HEK293 (cell line): ENCODE data around the gene GRIK4.
A peak's percentile ranks its signal among the peaks of the same experiment; 100 is the strongest.
"Not testable (repeated sequence)": the region's sequence is repeated elsewhere in the genome, so short reads cannot be mapped to it uniquely, and the experiment has no call there.

Source experiments
- CTCF ChIA-PET: fragments of 350-600 bp; formaldehyde crosslinking; extraction: SDS; loops from one replicate; lab custom pipeline; 2021; ENCODE audit warnings: antibody characterized with exemption; lab: Yijun Ruan, JAX
- POLR2A ChIA-PET: fragments of 300-600 bp; formaldehyde crosslinking; extraction: SDS; loops from one replicate; lab custom pipeline; 2020; ENCODE audit warnings: antibody characterized with exemption, inconsistent platforms; lab: Yijun Ruan, JAX
- H3K27ac ChIP-seq: fragments of 200-500 bp; sonication (Bioruptor generic); 2 replicates; pipeline ENCODE4 v1.5.1; 2014; ENCODE audit warnings: low read depth, low read length, control low read depth, inconsistent platforms; ENCODE audit errors: extremely low read depth
- H3K36me3 ChIP-seq, 2 experiments: fragments of 200-500 bp in 1 of 2; sonication (Bioruptor generic) in 1 of 2; 1 replicate in 1 of 2; 2 replicates in 1 of 2; pipeline ENCODE4 v1.5.1; 2014 to 2017; ENCODE audit warnings: inconsistent platforms in 2 of 2, low read length in 2 of 2; ENCODE audit not compliant: control insufficient read depth in 2 of 2, insufficient read depth in 1 of 2
- H3K4me1 ChIP-seq: fragments of 200-500 bp; sonication (Bioruptor generic); 2 replicates; pipeline ENCODE4 v1.5.1; 2014; ENCODE audit warnings: mild to moderate bottlenecking, low read length, inconsistent platforms; ENCODE audit not compliant: control insufficient read depth, insufficient read depth
- H3K4me3 ChIP-seq: 2 replicates; pipeline ENCODE4 v1.5.1; 2011; ENCODE audit warnings: low read depth, mild to moderate bottlenecking, control low read depth, low read length, moderate library complexity
- H3K9me3 ChIP-seq: fragments of 200-500 bp; sonication (Bioruptor generic); 2 replicates; pipeline ENCODE4 v1.5.1; 2014; ENCODE audit warnings: low read depth, low read length, inconsistent platforms; ENCODE audit not compliant: control insufficient read depth, insufficient read depth
- HOXA7 ChIP-seq: sonication (generic); formaldehyde crosslinking; IDR thresholded peaks from 2 replicates; pipeline ENCODE4 v1.8.1; 2022; ENCODE audit warnings: missing genetic modification reagents, borderline replicate concordance
- OSR2 ChIP-seq: fragments of 450-650 bp; formaldehyde crosslinking; IDR thresholded peaks from 2 replicates; pipeline ENCODE4 v1.5.1; 2016; ENCODE audit warnings: missing biosample characterization, missing genetic modification characterization
- SALL2 ChIP-seq: fragments of 450-650 bp; formaldehyde crosslinking; IDR thresholded peaks from 2 replicates; pipeline ENCODE4 v1.5.0; 2017; ENCODE audit warnings: missing biosample characterization, mild to moderate bottlenecking, missing genetic modification characterization, borderline replicate concordance
- ZFP37 ChIP-seq: fragments of 450-650 bp; formaldehyde crosslinking; IDR thresholded peaks from 2 replicates; pipeline ENCODE4 v1.5.1; 2016; ENCODE audit warnings: missing biosample characterization, missing genetic modification characterization
- ZNF146 ChIP-seq: fragments of 450-650 bp; formaldehyde crosslinking; IDR thresholded peaks from 2 replicates; pipeline ENCODE4 v1.5.1; 2016; ENCODE audit warnings: missing biosample characterization, missing genetic modification characterization
- ZNF248 ChIP-seq: fragments of 450-650 bp; formaldehyde crosslinking; IDR thresholded peaks from 2 replicates; pipeline ENCODE4 v1.5.1; 2017; ENCODE audit warnings: missing biosample characterization, missing genetic modification characterization
- ZNF292 ChIP-seq: fragments of 450-650 bp; formaldehyde crosslinking; IDR thresholded peaks from 2 replicates; pipeline ENCODE4 v1.5.1; 2016; ENCODE audit warnings: low read depth, missing biosample characterization, missing genetic modification characterization, borderline replicate concordance
- ZNF549 ChIP-seq: fragments of 450-650 bp; IDR thresholded peaks from 2 replicates; pipeline ENCODE4 v1.5.1; 2018; ENCODE audit warnings: missing biosample characterization, missing genetic modification characterization, mild to moderate bottlenecking, inconsistent platforms, moderate library complexity
- ZNF561 ChIP-seq: fragments of 450-650 bp; IDR thresholded peaks from 2 replicates; pipeline ENCODE4 v1.5.1; 2018; ENCODE audit warnings: missing biosample characterization, missing genetic modification characterization, borderline replicate concordance
- ZNF600 ChIP-seq: fragments of 450-650 bp; formaldehyde crosslinking; IDR thresholded peaks from 2 replicates; pipeline ENCODE4 v1.5.1; 2016; ENCODE audit warnings: missing biosample characterization, missing genetic modification characterization
- ZNF623 ChIP-seq: fragments of 450-650 bp; formaldehyde crosslinking; IDR thresholded peaks from 2 replicates; pipeline ENCODE4 v1.5.1; 2016; ENCODE audit warnings: missing biosample characterization, missing genetic modification characterization
- ZNF658 ChIP-seq: fragments of 450-650 bp; formaldehyde crosslinking; IDR thresholded peaks from 2 replicates; pipeline ENCODE4; 2016; ENCODE audit warnings: missing biosample characterization, missing genetic modification characterization
- ZNF660 ChIP-seq: fragments of 450-650 bp; IDR thresholded peaks from 2 replicates; pipeline ENCODE4 v1.5.1; 2018; ENCODE audit warnings: missing biosample characterization, mild to moderate bottlenecking, missing genetic modification characterization
- ZNF785 ChIP-seq: fragments of 450-650 bp; formaldehyde crosslinking; IDR thresholded peaks from 2 replicates; pipeline ENCODE4 v1.5.1; 2016; ENCODE audit warnings: missing biosample characterization, missing genetic modification characterization
- ZSCAN16 ChIP-seq: fragments of 450-650 bp; formaldehyde crosslinking; IDR thresholded peaks from 2 replicates; pipeline ENCODE4 v1.5.1; 2016; ENCODE audit warnings: missing biosample characterization, missing genetic modification characterization
- TF ChIP-seq, protein P1 (sequence below): fragments of 450-650 bp; formaldehyde crosslinking; IDR thresholded peaks from 2 replicates; pipeline ENCODE4 v1.5.1; 2016; ENCODE audit warnings: missing biosample characterization, missing genetic modification characterization
- TF ChIP-seq, protein P2 (sequence below): fragments of 450-650 bp; formaldehyde crosslinking; conservative IDR thresholded peaks from 2 replicates; pipeline ENCODE4 v1.5.1; 2016; ENCODE audit warnings: low read depth, missing biosample characterization, missing genetic modification characterization
- TF ChIP-seq, protein P3 (sequence below): fragments of 450-650 bp; formaldehyde crosslinking; IDR thresholded peaks from 2 replicates; pipeline ENCODE4 v1.5.1; 2016; ENCODE audit warnings: missing biosample characterization, missing genetic modification characterization
- TF ChIP-seq, protein P4 (sequence below): fragments of 450-650 bp; formaldehyde crosslinking; IDR thresholded peaks from 2 replicates; pipeline ENCODE4 v1.5.1; 2017; ENCODE audit warnings: missing biosample characterization, mild to moderate bottlenecking, missing genetic modification characterization, moderate library complexity

The GRIK4 gene

DNA sequence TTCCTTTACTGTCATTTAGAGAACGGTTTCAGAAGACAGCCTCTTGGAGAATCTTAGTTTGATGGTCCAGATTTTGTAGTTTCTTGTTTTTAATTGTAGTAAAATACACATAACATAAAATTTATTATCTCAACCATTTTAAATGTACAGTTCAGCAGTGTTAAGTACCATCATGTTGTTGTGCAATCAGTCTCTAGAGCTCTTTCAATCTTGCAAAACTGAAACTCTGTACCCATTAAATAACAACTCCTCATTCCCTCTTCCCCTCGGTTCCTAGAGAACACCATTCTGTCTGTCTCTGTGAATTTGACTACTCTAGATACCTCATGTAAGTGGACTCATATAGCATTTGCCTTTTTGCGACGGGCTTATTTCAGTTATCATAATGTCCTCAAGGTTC is 69.8 kb downstream of the GRIK4 start:
- ChIA-PET CTCF (interaction anchor here (0.8 kb wide), 1 partner anchor 91 kb away, joined by 4 read pairs; no protein-coding TSS in a partner anchor), POLR2A (no interaction called here)
- Histone ChIP-seq H3K4me3 (no peak overlapping the region), H3K27ac (no peak overlapping the region), H3K4me1 (no peaks in the 10 kb centered on the region), H3K36me3 (no peaks in the 10 kb centered on the region), H3K9me3 (no peaks in the 10 kb centered on the region)
- TF ChIP-seq ZNF292 (no peak), ZNF248 (tag by site-specific recombination) (no peak), ZSCAN16 (tag by site-specific recombination) (no peak), ZNF623 (no peak), ZNF785 (tag by site-specific recombination) (no peak), ZNF561 (no peak), HOXA7 (CRISPR knock-in tag) (no peak), OSR2 (tag by site-specific recombination) (no peak), ZNF600 (tag by site-specific recombination) (no peak), SALL2 (no peak), ZNF658 (no peak), ZNF549 (tag by site-specific recombination) (no peak), ZFP37 (no peak), ZNF660 (tag by site-specific recombination) (no peak)
- TF ChIP-seq, protein P1, sequence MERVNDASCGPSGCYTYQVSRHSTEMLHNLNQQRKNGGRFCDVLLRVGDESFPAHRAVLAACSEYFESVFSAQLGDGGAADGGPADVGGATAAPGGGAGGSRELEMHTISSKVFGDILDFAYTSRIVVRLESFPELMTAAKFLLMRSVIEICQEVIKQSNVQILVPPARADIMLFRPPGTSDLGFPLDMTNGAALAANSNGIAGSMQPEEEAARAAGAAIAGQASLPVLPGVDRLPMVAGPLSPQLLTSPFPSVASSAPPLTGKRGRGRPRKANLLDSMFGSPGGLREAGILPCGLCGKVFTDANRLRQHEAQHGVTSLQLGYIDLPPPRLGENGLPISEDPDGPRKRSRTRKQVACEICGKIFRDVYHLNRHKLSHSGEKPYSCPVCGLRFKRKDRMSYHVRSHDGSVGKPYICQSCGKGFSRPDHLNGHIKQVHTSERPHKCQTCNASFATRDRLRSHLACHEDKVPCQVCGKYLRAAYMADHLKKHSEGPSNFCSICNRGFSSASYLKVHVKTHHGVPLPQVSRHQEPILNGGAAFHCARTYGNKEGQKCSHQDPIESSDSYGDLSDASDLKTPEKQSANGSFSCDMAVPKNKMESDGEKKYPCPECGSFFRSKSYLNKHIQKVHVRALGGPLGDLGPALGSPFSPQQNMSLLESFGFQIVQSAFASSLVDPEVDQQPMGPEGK, result no peak
- TF ChIP-seq, protein P2, sequence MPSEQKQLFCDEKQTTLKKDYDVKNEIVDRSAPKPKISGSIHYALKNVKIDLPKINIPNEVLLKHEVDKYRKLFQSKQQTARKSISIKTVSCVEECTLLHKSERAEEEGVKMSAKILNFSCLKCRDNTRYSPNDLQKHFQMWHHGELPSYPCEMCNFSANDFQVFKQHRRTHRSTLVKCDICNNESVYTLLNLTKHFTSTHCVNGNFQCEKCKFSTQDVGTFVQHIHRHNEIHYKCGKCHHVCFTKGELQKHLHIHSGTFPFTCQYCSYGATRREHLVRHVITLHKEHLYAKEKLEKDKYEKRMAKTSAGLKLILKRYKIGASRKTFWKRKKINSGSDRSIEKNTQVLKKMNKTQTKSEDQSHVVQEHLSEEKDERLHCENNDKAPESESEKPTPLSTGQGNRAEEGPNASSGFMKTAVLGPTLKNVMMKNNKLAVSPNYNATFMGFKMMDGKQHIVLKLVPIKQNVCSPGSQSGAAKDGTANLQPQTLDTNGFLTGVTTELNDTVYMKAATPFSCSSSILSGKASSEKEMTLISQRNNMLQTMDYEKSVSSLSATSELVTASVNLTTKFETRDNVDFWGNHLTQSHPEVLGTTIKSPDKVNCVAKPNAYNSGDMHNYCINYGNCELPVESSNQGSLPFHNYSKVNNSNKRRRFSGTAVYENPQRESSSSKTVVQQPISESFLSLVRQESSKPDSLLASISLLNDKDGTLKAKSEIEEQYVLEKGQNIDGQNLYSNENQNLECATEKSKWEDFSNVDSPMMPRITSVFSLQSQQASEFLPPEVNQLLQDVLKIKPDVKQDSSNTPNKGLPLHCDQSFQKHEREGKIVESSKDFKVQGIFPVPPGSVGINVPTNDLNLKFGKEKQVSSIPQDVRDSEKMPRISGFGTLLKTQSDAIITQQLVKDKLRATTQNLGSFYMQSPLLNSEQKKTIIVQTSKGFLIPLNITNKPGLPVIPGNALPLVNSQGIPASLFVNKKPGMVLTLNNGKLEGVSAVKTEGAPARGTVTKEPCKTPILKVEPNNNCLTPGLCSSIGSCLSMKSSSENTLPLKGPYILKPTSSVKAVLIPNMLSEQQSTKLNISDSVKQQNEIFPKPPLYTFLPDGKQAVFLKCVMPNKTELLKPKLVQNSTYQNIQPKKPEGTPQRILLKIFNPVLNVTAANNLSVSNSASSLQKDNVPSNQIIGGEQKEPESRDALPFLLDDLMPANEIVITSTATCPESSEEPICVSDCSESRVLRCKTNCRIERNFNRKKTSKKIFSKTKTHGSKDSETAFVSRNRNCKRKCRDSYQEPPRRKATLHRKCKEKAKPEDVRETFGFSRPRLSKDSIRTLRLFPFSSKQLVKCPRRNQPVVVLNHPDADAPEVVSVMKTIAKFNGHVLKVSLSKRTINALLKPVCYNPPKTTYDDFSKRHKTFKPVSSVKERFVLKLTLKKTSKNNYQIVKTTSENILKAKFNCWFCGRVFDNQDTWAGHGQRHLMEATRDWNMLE (tag by site-specific recombination), result no peak
- TF ChIP-seq, protein P3, sequence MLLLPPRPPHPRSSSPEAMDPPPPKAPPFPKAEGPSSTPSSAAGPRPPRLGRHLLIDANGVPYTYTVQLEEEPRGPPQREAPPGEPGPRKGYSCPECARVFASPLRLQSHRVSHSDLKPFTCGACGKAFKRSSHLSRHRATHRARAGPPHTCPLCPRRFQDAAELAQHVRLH (tag by site-specific recombination), result no peak
- TF ChIP-seq, protein P4, sequence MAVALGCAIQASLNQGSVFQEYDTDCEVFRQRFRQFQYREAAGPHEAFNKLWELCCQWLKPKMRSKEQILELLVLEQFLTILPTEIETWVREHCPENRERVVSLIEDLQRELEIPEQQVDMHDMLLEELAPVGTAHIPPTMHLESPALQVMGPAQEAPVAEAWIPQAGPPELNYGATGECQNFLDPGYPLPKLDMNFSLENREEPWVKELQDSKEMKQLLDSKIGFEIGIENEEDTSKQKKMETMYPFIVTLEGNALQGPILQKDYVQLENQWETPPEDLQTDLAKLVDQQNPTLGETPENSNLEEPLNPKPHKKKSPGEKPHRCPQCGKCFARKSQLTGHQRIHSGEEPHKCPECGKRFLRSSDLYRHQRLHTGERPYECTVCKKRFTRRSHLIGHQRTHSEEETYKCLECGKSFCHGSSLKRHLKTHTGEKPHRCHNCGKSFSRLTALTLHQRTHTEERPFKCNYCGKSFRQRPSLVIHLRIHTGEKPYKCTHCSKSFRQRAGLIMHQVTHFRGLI (tag by site-specific recombination), result no peak

DNA sequence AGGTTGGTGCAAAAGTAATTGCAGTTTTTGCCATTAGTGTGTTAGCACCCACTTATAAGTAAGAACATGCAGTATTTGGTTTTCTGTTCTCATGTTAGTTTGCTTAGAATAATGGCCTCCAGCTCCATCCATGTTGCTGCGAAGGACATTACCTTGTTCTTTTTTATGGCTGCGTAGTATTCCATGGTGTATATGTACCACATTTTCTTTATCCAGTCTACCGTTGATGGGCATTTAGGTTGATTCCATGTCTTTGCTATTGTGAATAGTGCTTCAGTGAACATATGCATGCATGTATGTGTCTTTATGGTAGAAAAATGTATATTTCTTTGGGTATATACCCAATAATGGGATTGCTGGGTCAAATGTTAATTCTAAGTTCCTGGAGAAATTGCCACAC is 71.0 kb downstream of the GRIK4 start:
- H3K4me1 ChIP-seq, H3K9me3 ChIP-seq, H3K27ac ChIP-seq, H3K36me3 ChIP-seq, H3K4me3 ChIP-seq, CTCF ChIA-PET, POLR2A ChIA-PET: not testable (repeated sequence)
- TF ChIP-seq, protein P3 (tag by site-specific recombination), result 0 out of 2 replicates have a peak, but pooled peaks have one; percentile 26
- TF ChIP-seq ZNF146 (tag by site-specific recombination), result peak; percentile 75
